HK-2 (cell line): ENCODE data around the gene BMP7.

ENCODE experiments used
- DNase-seq: peaks from one replicate; pipeline ENCODE4 v3.0.0-alpha.2; 2018; ENCODE audit not compliant: unreplicated experiment

Gene BMP7

DNA sequence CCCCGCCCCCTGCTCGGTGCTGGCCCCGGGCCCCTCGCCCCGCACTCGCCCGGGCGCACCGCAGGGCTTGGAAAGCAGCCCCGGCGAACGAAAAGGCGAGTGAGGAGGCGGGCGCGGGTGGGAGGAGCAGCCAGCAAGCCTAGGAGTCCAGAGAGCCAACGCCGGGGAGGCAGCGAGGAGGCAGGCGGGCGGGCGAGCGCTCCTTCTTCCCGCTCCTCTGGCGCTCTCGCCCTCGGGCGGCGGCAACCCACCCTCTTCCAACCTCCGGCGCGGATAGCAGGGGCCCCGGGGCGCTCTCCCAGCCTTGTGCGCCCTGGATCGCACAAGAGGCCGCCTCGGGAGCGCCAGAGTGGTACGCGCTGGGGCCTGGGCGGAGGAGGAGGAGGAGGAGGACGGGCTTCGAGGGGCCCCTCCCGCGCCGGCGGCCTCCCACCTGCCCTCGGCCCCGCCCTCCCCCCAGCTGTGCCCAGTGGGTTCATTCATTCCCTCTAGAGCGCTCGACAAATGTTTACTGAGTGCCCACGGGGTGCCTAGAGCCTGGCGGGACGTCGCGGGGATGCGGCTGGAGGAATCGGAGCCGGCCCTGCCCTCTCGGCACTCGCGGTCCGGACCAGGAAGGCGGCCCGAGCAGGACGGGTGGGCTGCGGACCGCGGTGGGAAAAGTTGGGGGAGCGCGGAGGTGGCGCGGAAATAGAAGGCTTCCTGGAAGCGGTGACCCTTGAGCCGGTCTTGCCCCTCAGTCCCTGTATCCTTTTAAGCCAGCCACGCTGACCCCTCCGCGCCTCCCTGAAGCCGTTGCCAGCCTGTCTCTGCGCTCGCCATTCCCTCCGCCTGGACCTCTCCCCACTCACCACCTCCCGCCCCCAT is at the start of gene BMP7:
BMP7 (minus strand) TSS at position 351 of the 867 bp plus-strand sequence. CDS start 519 bp downstream, outside the sequence.
- no peak for DNase-seq

DNA sequence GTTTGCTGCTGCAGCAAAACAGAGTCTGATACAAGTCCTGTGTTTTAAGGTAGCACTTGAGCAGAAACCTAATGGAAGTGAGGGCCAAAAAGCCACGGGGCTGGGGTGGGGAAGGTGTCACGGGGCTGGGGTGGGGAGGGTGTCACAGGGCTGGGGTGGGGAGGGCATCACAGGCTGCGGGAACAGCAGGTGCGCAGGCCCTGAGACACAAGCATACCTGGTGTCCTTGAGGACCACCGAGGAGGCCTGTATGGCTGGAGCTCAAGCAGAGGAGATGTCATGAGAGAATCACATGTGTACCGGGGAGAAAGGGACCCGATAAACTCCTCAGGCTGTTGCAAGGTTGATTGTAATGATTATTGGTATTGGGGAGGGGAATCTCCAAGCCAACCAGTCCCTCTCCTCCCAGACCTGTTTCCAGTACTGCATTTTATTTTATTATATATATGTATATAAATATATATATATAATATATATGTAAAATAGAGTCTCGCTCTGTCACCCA is 49.6 kb upstream of the BMP7 start:
- DNase-seq = no peak

DNA sequence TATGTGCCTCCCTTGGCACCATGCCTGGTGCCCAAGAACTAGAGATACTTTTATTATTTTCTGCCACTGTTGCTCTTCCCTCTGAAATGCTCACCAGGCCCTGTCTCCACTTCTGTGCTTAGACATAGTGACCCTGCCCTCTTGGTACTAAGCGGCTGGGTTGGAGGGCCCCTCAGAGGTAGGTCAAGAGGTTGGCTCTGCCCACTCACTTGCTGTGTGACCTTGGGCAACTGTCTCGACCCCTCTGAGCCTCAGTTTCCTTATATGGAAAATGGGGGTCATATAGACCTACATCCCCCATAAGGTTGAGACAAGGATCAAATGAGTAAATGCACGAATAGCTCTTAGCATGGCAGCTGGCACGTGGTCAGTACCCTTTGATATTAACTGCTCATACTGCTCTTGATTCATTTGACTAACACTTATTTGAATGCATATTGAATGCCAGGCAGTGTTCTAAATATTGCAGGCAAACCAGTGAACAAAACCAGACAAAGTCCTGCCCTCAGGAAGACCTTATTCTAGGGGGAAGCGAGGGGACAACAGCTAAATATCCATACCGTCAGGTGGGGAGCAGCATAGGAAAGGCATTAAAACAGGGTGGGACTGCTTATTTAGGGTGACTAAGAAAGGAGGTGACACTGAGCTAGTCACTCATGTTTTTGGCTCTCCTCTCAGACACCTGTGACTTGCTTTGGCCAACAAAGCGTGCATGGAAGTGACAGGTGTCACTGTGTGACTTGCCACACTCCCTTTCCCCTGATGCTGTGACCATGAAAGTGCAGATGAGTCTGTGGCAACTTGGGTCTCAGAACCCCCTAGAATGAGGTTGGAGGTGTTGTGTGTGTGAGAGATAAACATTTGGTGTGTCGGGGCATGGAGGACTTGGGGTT is 48.9 kb upstream of the BMP7 start:
- no peak for DNase-seq

DNA sequence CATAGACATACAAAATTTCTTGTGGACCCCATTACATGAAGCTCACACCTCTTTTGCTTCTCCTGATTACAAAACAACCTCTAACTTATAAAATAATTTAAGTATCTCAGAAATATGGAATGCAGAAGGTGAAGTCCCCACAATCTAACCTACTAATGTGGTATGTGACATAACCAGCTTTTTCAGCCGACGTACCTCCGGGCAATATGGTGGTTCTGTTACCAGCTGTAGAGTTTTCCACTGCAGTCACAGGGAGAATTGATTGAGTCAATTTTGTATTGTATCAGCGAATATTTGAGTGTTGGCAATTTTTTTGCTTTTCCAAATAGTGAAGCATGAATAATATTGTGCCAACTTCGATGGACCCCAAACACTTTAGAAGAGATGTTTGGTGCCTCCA is 47.5 kb upstream of the BMP7 start:
- DNase-seq = no peak

DNA sequence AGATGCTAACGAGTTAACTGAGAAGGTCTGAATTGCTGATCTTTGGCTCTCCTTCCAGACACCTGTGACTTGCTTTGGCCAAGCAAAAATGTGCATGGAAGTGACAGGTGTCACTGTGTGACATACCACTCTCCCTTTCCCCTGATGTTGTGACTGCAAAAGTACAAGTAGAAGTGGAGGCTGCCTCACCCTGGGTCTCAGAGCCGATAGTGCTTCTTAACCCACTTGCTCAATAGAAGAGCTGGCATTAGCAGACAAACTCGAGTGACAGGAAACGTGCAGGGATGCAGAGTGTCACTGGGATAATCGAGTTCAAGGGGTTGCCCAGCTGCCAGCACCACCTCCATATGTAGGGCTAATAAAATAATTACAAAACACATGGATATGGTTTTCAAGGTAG is 46.8 kb upstream of the BMP7 start:
- no peak for DNase-seq

DNA sequence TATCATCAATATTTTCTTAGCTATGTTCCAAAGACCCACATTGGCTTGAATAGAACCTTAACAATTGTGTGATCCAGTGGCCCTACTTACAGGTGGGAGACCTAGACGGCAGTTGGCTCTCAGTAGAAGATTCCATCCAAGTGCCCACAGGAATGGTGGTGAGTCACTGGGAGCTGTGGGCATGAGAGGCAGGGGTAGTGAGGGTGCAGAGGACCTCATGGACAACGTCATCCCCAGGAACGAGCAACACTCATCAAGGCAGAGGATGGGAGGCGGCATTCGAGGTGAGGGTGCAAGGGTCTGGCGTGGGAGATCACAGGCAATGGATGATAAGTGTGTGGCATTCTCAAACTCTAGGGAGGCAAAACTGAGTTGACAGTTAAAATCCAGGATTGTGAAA is 45.7 kb upstream of the BMP7 start:
- no peak for DNase-seq

DNA sequence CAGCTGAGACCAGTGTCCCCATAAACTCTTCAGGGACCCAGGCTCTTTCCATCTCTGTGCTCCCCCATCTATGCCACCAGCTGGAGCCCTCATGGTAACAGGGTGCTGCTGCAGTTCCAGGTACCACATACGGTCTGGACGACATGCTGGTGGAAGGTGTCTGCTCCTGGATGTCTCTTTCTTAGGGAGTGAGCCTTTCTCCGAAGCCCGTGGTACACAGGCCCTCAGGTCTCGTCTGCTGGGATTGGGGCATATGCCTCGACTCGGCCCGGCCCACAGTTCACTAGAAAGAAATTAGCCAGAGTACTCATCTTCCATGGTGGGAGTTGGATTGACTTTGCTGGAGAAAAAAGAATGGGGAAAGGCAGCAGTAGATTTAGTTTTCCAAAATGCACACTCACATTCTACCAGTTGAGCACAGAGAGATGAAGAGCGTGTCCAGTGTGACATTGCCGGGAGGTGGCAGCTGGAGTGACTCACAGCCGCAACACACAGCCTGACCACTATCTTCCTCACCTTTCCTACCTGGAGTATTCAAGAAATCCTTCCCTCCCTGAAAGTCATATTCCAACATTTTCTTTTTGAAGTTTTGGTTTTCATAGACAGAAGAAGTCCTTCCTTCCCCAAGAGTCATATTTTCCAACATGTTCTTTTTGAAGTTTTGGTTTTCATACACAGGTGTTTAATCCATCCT is 44.5 kb upstream of the BMP7 start:
- no peak for DNase-seq

DNA sequence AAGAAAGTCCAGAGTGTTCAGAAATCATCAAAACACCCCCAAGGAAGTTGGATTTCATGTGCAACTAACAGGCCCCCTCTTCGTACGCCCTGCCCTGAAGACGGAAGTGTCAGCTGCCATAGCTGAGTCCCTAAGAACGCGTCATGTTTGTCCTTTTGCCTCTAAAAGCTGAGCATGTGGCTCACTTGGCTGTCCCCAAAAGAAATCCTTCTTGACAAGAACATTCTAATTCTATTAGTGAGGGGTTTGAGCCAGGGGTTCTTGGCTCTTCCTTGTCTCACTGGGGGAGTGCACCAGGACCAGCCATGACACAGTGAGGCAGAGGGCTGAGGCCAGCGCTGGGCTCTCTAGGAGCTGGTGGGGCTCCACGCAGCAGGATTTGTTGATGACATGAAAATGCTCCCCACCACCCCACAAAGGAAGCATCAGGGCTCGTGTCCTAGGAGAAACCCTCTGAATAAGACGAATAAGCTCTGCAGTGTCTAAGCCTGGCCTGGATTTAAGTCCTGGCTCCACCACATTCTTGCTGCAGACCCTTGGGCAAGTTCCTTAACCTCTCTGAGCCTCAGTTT is 43.2 kb upstream of the BMP7 start:
- no peak for DNase-seq

DNA sequence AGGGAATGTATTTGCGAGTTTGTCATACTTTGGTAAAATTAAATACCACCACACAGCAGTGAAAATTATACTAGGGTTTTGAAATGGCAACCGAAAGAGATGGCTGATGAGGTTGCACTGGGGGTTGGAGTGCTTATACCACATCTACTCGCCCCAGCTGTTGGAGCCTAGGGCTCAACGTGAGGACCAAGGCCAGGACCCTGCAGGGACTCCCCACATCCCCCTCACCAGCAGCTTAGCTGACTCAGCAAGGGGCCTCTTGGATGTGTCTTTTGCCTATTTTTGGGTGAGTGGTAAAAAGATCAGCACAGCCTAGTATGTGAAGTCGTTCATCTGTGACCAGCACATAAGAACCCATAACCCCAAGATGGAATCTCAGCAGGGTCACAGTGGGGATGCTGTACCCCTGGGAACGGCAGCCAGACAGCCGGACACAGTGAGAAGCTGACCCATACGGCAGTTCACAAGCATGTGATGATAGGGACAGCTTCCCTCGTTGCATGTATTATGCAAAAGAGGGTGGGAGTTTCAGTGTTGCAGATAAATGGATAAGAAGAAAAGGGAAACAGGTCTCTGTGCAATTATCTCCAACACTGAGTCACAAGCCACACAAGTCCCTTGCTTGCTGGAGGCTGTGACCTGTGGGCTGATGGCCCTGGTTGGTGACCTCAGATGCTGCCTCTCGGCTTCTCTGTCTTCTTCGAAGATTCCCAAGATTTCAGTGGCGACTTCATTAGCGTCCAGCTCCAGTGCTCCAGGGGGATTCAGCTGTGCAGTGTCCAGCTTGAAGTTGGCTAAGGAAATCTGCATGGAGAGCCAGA is 42.2 kb upstream of the BMP7 start:
- no peak for DNase-seq

DNA sequence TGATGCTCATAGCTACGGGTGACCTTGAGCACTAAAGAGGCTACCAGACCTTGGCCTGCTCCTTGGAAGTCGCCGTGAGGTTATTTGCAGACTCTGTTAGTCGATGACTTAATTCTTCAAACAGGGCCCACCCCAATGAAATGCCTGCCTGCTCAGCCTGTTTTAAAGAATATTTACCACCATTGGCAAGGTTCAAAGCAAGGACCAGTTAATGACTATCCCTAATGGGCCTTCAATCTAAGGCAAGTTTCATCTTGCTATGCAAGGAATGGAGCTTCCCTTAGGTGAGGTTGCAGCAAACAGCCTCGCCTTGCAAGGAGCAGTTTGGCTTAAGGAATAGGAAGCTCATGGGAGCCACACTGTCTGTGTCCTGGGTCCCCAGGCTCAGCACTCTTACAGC is 40.3 kb upstream of the BMP7 start:
- no peak for DNase-seq

DNA sequence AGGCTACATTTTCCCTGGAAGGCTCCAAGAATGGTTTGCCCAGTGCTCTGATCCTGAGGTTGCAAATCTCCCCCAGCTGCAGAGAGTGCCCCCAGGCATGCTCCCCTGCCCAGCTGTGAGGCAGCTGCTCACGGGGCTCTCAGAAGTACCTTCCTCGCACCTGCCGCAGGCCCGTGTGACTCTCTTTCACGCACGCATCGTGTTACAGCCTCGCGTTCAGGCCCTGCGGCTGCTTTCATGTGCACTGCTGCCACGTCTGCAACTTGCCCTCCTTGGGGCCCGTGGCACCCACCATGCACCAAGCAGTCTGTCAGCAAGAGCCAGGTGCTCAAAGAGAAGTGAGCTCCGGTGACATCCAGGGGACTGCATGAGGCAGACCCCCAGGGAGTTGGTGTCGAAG is 34.6 kb upstream of the BMP7 start:
- DNase-seq = no peak

DNA sequence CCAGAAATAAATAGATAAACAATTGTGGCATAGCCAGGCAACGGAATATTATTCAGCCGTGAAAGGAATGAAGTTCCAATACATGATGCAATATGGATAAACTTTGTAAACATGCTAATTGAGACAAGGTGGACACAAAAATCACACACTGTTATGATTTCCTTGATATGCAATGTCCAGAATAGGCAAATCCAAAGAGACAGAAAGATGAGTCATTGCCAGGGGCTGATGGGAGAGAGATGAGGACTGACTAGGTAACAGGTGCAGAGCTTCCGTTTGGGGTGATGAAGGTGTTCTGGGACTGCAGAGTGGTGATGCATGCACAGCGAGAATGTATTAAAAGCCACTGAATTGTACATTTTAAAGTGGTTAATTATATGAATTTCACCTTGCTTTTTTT is 32.0 kb upstream of the BMP7 start:
- DNase-seq = no peak

DNA sequence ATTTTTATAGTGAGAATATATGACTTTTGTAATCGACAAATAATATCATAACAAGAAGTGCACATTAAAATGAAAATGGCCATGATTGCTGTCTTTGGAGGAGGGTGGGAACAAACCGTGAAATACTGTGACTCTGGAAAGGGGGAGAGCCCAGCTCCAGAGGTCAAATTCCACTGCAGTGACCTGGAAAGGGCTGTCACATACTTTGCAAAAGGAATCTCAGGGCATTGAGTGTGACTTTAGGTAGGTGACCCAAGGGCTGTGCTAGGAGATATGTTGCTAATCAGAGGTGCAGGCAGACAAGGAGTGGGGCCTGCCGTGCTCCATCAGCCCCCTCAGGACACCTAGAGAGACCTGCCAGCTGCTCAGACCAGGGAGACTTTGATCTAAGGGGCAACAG is 28.1 kb upstream of the BMP7 start:
- DNase-seq = no peak

DNA sequence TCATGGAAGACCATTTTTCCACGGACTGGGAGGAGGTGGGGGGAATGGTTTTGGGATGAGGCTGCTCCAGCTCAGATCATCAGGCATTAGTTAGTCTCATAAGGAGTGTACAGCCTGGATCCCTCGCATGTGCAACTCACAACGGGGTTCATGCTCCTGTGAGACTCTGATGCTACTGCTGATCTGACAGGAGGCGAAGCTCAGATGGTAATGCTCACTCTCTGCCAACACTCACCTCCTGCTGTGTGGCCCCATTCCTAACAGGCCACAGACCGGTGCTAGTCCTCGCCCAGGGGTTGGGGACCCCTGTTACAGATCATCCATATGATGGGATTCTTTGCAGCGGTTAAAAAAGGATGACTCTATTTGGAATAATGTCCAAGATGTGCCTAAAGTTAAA is 27.6 kb upstream of the BMP7 start:
- DNase-seq = no peak

DNA sequence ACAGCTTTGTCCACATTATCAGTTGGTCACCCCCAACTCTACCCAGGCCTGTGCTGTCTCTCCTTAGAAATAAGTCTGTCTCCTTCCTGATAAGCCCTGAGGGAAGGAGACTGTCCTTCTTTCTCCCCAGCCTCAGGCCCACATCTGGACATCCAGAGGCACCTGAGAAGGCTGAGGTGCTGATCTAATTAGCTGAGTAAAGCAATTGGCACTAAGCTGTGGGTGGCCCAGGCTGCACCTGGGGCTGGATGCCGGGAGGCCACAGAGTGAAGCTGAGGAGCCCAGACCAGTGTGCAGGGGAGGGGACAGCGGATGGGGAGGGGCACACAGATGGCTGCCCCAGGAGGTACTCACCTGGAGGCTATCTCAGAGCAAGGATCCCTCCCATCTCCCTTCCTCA is 26.2 kb upstream of the BMP7 start:
- no peak for DNase-seq

DNA sequence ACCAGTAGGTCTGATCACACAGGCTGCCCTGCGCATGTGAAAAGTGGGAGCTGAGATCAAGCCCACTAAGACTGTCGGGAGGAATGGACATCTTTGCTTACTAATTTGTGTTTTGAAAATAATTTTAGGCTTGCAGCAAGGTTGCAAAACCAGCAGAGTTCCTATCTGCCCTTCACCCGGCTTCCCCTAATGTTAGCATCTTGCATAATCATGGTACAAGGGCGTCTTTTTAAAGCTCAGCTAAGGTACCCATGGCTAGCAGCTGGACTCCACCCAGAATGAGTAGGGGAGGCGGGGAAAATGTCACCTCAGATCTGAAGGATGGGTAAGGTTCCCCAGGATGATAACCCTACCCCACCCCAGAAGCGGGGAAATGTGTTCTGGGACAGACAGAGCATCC is 25.3 kb upstream of the BMP7 start:
- DNase-seq = no peak

DNA sequence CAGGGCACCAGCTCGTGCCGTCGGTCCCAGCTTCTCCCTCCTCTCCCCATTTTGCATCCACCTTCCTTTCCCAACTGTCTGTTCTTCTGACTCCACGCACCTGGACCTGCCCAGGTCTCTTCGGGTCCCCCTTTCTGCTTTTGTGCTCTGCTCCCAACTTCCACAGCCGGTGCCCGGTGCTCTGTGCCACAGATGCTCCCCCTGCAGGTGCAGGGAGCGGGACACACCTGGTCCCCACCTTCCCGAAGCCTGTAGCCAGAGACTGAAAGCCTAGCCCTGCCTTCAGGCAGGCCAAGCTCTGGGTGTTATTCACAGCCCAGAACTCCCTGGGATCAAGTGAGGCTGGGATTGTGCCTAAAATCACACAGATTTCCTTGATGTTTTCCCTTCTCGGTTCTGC is 24.6 kb upstream of the BMP7 start:
- no peak for DNase-seq

DNA sequence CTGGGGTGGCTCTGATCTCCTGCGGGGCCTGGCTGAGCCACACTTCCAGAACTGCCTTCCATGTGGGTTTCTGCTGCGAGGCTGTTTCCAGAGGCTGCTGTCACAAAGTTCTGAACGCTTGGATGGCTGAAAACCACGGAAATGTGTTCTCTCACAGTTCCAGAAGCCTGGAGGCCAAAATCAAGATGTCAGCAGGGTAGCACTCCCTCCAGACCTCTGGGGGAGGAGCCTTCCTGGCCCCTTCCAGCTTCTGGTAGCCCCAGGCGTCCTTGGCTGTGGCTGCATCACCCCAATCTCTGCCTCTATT is 23.7 kb upstream of the BMP7 start:
- DNase-seq = no peak

DNA sequence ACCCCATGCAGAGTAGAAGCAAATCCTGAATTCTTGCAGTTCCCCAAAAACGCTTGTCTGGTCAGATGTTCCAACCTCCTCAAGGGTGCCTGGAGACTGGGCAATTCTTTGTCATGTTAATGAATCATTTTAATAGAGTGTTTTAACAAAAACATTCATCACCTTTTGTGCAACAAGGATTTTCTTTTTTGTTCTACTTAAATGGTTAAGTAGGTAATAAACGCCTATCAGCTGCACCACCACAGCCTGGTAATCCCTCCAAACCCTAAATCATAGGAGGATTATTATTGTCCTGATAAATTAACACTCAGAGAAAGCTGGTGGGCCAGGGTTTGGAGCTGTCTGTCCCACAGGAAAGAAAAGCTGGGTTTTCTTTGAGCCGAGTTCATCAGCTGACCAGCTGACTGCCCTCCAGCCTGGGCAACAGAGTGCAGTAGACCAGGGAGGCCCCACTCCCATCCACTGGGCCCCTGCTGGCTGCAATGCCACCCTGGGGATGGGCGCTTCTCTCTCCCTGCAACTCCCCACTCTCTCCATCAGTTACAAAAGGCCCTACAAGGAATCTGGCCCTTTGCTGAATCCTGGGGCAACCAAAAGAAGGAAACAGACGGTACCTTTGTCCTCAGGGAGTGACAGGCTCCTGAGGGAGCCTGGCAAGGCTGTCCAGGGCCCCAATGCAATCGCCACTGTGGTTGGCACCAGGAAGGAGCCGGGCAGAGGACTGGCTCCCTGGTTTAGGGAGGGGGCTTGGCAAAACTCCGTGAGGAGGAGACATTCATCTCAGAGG is 23.1 kb upstream of the BMP7 start:
- no peak for DNase-seq

DNA sequence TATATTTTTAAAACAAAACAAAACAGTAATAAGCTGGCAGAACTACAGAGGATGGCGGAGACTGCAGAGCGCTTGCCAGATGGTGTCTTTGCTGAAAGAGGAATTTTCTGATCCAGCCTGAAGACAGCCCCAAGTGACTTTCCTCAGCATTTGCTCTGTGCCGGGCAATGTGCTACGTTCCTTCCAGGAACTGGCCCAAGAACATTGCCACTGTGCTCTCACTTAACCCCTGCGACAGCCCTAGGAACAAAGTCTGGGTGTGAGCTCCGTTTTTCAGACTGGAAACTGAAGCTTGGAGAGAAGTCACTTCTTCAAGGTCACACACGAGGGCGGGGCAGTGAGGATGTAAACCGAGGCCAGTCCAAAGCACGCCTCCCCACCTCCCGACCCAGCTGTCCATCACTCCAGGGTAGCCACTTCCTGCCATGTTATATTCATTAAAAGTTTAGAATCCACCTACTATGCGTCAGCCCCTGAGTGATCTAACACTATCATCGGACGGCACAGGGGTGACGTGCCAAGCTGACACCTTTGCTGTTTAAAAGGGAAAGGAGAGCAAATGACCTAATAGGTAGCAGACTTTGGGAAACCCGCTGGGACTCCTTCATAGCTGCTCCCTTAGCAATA is 22.3 kb upstream of the BMP7 start:
- DNase-seq = no peak
